Colonic mucosa (tissue), 4 donors: ENCODE results near the gene TSC22D4. TPM values are rescaled to one million over a fixed set of nuclear protein-coding genes. Genes with fewer than 3 reads are reported as not detected.

Source experiments
- DNase-seq: peaks from one replicate; pipeline ENCODE4 v3.0.0-alpha.2; 2020
- H3K27ac ChIP-seq: fragments of 200-600 bp; one replicate; pipeline ENCODE4 v1.8.0; 2021
- H3K27me3 ChIP-seq: fragments of 200-600 bp; one replicate; pipeline ENCODE4 v1.8.0; 2021
- H3K36me3 ChIP-seq: fragments of 200-600 bp; one replicate; pipeline ENCODE4 v1.8.0; 2021
- H3K4me1 ChIP-seq: fragments of 200-600 bp; one replicate; pipeline ENCODE4 v1.8.0; 2021; ENCODE audit warnings: mild to moderate bottlenecking
- H3K4me3 ChIP-seq: fragments of 200-600 bp; one replicate; pipeline ENCODE4 v1.8.0; 2021
- H3K9ac ChIP-seq, 2 donors: one replicate each; pipeline ENCODE4 v1.7.0; 2013; ENCODE audit warnings: control low read depth in 2 of 2, low read depth in 2 of 2, low read length in 2 of 2
- H3K9me3 ChIP-seq: fragments of 200-600 bp; one replicate; pipeline ENCODE4 v1.8.0; 2021
- intact Hi-C: fragments of 100-400 bp; cut with DNase I; formaldehyde crosslinking; loops from one replicate; pipeline ENCODE4 v1.14.1; 2022
- total RNA-seq, 2 donors: library from RNA; stranded (reverse); fragmentation: NEBNext Ultra II Directional in 1 of 2; extraction: Animal tissue kit (Norgen Biotek cat#: 25700) in 1 of 2; gene quantifications; one replicate each; pipeline ENCODE4 v1.2.1, GENCODE V29; 2021
- TF ChIP-seq, protein P1 (sequence below): fragments of 200-600 bp; IDR thresholded peaks from one replicate; pipeline ENCODE4 v1.8.0; 2022; ENCODE audit warnings: antibody characterized with exemption, mild to moderate bottlenecking
- donor health status: healthy.
- donor health status: DM: no; HTN: no; CAD: no.
- donor health status: DM: no; HTN: no; CAD: no.

TSC22D4 gene
- total RNA-seq, 2 donors from 2014 or later = 56.1 to 56.3 TPM

DNA sequence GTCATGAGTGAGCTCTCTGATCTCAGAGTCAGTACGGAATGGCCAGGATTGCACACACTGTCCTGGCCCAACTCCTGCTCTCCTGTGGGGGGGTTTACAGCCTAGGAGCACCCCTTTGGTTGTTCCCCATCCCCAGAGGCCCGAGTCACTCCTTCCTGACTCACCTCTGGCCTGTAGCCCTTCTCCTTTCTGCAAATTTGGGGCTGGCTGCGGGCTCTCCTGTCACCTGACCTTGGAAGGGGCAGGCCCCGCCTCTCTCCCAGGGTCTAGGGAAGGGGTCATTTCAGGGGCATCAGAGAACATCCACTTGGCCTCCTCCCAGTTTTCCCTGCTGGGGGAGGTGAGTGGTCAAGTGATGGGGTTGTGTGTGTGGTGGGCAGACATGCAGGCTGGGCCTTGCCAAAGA lies 6.5 kb upstream of the TSC22D4 start:
- DNase-seq = no peak
- intact Hi-C loops = no loop called here

GRCh38 chr7:100484673-100485045 lies 5.6 kb upstream of the TSC22D4 start:
- TF ChIP-seq, protein P1, sequence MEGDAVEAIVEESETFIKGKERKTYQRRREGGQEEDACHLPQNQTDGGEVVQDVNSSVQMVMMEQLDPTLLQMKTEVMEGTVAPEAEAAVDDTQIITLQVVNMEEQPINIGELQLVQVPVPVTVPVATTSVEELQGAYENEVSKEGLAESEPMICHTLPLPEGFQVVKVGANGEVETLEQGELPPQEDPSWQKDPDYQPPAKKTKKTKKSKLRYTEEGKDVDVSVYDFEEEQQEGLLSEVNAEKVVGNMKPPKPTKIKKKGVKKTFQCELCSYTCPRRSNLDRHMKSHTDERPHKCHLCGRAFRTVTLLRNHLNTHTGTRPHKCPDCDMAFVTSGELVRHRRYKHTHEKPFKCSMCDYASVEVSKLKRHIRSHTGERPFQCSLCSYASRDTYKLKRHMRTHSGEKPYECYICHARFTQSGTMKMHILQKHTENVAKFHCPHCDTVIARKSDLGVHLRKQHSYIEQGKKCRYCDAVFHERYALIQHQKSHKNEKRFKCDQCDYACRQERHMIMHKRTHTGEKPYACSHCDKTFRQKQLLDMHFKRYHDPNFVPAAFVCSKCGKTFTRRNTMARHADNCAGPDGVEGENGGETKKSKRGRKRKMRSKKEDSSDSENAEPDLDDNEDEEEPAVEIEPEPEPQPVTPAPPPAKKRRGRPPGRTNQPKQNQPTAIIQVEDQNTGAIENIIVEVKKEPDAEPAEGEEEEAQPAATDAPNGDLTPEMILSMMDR = no peak
- Histone ChIP-seq H3K4me3 (no peak overlapping the region), H3K9ac (no peak overlapping the region), H3K36me3 (no peaks in the 10 kb centered on the region), H3K27ac (no peak overlapping the region), H3K4me1 (peaks cover 6% of the 10 kb centered on the region), H3K27me3 (no peaks in the 10 kb centered on the region), H3K9me3 (no peaks in the 10 kb centered on the region)
- no peak for DNase-seq
- intact Hi-C loops = no loop called here

More for the DNA sequence above, 6.5 kb upstream of the TSC22D4 start:
- no peak overlapping the region for H3K4me3 ChIP-seq
- H3K4me1 ChIP-seq = peaks cover 6% of the 10 kb centered on the region
- H3K9me3 ChIP-seq = no peaks in the 10 kb centered on the region
- TF ChIP-seq, protein P1 = no peak
- no peak overlapping the region for H3K9ac ChIP-seq
- H3K36me3 ChIP-seq = no peaks in the 10 kb centered on the region
- no peaks in the 10 kb centered on the region for H3K27me3 ChIP-seq
- no peak overlapping the region for H3K27ac ChIP-seq

DNA sequence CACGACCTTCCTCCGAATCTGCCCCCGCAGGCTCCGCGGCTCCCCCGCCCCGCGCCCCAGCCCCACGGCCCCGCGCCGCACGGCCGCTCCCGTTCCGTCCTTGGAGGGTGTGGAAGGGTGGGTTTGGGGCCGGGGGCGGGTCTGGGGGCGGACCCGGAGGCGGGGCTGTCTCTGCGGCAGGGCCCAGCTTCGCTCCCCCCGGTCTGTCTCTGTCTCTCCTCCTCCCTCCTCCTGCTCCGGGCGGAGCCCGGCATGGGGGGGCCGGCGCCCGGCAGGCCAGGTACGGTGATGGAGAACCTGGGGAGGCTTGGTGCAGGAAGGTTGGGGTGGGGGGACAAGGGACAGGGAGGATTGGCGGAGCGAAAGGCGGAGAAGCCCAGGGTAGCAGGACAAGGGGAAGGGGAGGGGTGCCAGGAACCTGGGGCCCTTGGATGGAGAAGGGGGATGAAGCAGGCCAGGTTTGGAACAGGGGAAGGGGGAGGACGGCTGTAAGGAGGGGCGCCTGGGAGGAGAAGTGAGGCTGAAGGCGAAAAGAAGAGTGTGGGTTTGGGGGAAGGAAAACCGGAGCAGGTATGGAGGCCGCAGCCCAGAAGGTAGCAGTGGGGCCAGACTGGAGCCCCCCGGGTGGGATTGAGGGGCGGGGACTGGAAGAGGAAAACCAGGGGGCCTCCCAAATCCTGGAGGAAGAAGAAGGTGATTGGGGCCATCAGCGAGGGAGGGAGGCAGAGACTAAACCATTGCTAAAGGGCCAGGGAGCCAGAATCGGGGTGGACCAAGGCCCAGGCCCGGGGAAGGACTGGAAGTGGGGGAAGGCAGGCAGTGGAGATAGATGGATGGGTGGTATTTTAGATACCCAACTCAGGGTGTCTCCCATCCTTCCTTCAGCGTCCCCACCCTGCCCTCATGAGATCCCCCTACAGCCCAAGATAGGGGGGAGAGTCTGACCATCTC lies 5.0 kb upstream of the TSC22D4 start, which contains the start of gene NYAP1:
Gene NYAP1 (plus strand): TSS at position 206 of the 951 bp plus-strand sequence. CDS start 1,385 bp downstream, outside the sequence.
- peak within 1 kb of the TSS; percentile 42 for H3K4me3 ChIP-seq
- no peak within 1 kb of the TSS for H3K27ac ChIP-seq
- no peaks in the 10 kb centered on the region for H3K27me3 ChIP-seq
- peaks cover 6% of the 10 kb centered on the region for H3K4me1 ChIP-seq
- H3K9ac ChIP-seq = peak within 1 kb of the TSS; percentile 46 to 71
- intact Hi-C loops = no loop called here
- no peaks in the 10 kb centered on the region for H3K9me3 ChIP-seq
- H3K36me3 ChIP-seq = no peaks in the 10 kb centered on the region
- DNase-seq = peak; percentile 64
- TF ChIP-seq, protein P1 = no peak

DNA sequence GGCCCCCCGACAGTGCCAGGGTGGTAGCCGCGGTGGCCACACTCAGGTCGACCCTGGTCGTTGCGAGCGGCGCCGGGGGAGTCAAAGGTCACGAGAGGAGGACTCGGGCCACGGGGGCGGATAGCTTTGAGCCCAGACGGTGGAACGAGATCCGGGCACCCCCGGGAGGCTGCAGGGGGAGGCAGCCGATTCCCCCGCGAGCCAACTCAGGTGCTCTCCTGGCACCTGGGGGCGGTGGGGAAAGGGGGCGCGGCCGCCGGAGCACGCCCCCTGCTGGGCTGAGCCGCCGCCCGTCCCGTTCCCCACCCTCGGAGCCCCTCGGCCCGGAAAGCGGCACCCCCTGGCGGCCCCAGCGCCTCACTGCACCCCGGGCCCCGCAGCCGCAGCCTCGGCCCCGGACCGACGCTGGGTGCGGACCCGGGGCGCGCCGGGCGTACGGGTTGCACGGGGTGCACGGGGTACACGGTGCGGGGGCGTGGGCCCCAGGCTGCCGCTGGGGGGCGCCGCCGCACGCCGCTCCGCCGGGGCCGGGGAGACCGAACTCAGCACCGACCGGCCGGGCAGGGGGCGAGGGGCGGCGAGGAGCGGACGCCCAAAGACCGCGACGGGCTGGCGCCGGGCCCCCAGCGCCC lies 4.2 kb upstream of the TSC22D4 start:
- H3K4me1 ChIP-seq = peaks cover 6% of the 10 kb centered on the region
- peak; percentile 70 for DNase-seq
- no peaks in the 10 kb centered on the region for H3K9me3 ChIP-seq
- H3K27ac ChIP-seq = no peak overlapping the region
- intact Hi-C loops = no loop called here
- peak overlapping the region; percentile 42 for H3K4me3 ChIP-seq
- no peaks in the 10 kb centered on the region for H3K27me3 ChIP-seq
- H3K9ac ChIP-seq = peak overlapping the region; percentile 46 to 71
- H3K36me3 ChIP-seq = no peaks in the 10 kb centered on the region
- TF ChIP-seq, protein P1 = peak; percentile 89

DNA sequence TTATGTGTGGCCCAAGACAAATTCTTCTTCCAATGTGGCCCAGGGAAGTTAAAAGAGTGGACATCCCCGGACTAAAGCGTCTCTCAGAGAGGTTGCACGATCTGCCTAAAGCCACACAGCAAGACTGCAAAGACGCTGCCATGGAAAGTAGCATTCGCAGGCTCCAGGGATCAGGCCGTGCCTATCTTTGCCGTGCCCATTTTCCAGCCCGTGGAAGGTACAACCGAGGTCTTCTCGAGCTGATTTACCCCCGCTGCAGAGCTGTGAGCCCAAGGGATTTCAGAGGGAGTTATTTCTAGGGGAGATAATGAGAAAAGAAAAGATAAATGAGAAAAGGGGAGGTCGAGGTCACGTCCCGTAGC lies 3.7 kb upstream of the TSC22D4 start:
- peaks cover 6% of the 10 kb centered on the region for H3K4me1 ChIP-seq
- H3K27ac ChIP-seq = no peak overlapping the region
- no peaks in the 10 kb centered on the region for H3K36me3 ChIP-seq
- DNase-seq = no peak
- TF ChIP-seq, protein P1 = no peak
- intact Hi-C loops = no loop called here
- peak overlapping the region; percentile 46 to 71 for H3K9ac ChIP-seq
- no peaks in the 10 kb centered on the region for H3K27me3 ChIP-seq
- peak overlapping the region; percentile 42 for H3K4me3 ChIP-seq
- no peaks in the 10 kb centered on the region for H3K9me3 ChIP-seq
